Chondrocyte (in vitro differentiated cells): Measurements from ENCODE around the gene KIF16B. TPM values are rescaled to one million over a fixed set of nuclear protein-coding genes. Genes with fewer than 3 reads are reported as not detected.

Source experiments
- DNase-seq: peaks from one replicate; pipeline ENCODE4 v3.0.0; 2021; ENCODE audit warnings: mixed read lengths, low spot score
- H3K27ac Mint-ChIP-seq: one replicate; pipeline ENCODE4 v1.8.0; 2021; ENCODE audit warnings: mild to moderate bottlenecking, moderate library complexity, mixed read lengths; ENCODE audit not compliant: unreplicated experiment
- H3K27me3 Mint-ChIP-seq: 2 replicates; pipeline ENCODE4 v1.8.0; 2021; ENCODE audit warnings: low read depth, mixed read lengths
- H3K36me3 Mint-ChIP-seq: 2 replicates; pipeline ENCODE4 v1.8.0; 2021; ENCODE audit warnings: low read depth, mixed read lengths
- H3K4me1 Mint-ChIP-seq: 2 replicates; pipeline ENCODE4 v1.8.0; 2021; ENCODE audit warnings: low read depth, mild to moderate bottlenecking, mixed read lengths
- H3K4me3 Mint-ChIP-seq: one replicate; pipeline ENCODE4 v1.8.0; 2021; ENCODE audit warnings: mild to moderate bottlenecking, moderate library complexity, mixed read lengths; ENCODE audit not compliant: unreplicated experiment
- H3K9me3 Mint-ChIP-seq: 2 replicates; pipeline ENCODE4 v1.8.0; 2021; ENCODE audit warnings: low read depth, mixed read lengths
- total RNA-seq: library from RNA; stranded (reverse); gene quantifications from 3 replicates; pipeline ENCODE4 v1.2.1, GENCODE V29; 2021
- TF ChIP-seq, protein P1 (sequence below): fragments of 200-600 bp; sonication (generic); IDR thresholded peaks from 2 replicates; pipeline ENCODE4 v1.5.0; 2021; ENCODE audit warnings: antibody characterized with exemption, mild to moderate bottlenecking, moderate library complexity

Gene KIF16B
- total RNA-seq, 1 donor from 2014 or later: 11.2 TPM

DNA sequence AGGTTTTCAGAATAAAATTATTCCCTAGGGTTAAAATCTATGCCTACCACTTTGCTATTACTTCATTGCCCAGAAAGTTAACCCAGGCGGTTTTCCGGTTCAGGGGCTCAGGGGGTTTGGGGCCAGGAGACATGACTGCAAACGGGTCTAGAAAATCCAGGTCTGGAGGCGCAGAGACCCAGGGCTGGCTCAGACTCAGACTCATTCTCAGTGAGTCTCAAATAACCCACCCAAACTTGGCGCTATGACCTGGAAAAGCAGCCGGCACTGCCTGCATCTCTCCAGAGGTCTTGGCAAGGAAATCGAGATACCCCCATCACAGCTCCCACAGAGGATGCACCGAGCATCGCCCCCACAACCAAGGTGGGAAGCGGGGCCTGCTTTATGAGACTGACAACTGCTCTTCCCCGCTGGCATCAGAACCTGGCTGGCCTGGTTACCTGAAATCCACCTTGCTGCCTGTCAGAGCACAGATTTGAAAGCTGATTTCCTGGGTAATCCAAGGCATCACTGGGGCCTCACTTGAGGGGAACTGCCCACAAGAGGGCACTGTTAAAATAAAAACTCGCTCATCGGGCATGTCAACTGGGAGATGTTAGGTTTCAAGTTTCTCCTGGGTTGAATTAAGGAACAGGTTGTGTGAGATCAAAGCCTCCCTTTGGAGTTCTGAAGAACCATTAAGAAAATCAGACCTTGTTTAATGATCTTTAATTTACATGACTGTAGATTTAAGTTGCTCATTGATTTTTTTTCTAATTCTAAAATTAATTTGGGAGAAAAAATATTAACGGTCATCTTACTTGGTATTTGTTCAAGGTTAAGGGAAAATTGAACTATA lies 55.1 kb downstream of the KIF16B start:
- H3K27me3 Mint-ChIP-seq: no peaks in the 10 kb centered on the region
- no peak overlapping the region for H3K4me3 Mint-ChIP-seq
- TF ChIP-seq, protein P1, sequence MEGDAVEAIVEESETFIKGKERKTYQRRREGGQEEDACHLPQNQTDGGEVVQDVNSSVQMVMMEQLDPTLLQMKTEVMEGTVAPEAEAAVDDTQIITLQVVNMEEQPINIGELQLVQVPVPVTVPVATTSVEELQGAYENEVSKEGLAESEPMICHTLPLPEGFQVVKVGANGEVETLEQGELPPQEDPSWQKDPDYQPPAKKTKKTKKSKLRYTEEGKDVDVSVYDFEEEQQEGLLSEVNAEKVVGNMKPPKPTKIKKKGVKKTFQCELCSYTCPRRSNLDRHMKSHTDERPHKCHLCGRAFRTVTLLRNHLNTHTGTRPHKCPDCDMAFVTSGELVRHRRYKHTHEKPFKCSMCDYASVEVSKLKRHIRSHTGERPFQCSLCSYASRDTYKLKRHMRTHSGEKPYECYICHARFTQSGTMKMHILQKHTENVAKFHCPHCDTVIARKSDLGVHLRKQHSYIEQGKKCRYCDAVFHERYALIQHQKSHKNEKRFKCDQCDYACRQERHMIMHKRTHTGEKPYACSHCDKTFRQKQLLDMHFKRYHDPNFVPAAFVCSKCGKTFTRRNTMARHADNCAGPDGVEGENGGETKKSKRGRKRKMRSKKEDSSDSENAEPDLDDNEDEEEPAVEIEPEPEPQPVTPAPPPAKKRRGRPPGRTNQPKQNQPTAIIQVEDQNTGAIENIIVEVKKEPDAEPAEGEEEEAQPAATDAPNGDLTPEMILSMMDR: peak; percentile 84

GRCh38 chr20:16516794-16517193 lies 56.5 kb downstream of the KIF16B start:
- no peaks in the 10 kb centered on the region for H3K9me3 Mint-ChIP-seq
- H3K27ac Mint-ChIP-seq: no peak overlapping the region
- H3K36me3 Mint-ChIP-seq: peaks cover 4% of the 10 kb centered on the region
- H3K27me3 Mint-ChIP-seq: no peaks in the 10 kb centered on the region
- H3K4me3 Mint-ChIP-seq: no peak overlapping the region
- DNase-seq: no peak
- TF ChIP-seq, protein P1: no peak
- no peaks in the 10 kb centered on the region for H3K4me1 Mint-ChIP-seq

More for the DNA sequence above, 55.1 kb downstream of the KIF16B start:
- Mint-ChIP-seq H3K4me1 (no peaks in the 10 kb centered on the region), H3K9me3 (peaks cover 3% of the 10 kb centered on the region), H3K36me3 (peaks cover 9% of the 10 kb centered on the region), H3K27ac (no peak overlapping the region)
- DNase-seq: no peak

DNA sequence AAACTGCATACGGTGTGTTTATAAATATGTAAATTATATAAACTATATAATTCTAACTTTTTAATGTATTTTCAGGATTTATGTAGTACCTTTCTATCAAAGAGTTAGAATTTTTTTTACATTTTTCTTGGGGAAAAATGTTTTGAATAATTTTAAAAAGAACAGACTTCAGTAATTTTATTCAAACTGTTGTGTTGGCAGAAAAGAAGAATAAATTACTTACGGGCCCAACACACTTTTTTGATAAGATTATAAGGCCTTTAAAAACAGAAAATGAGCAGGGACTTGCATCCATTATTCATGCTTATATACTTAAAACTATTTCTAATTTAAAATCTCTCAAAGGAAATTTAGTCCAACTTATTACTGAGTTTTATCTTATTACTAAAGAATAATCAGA lies 58.2 kb downstream of the KIF16B start:
- TF ChIP-seq, protein P1: no peak
- H3K4me3 Mint-ChIP-seq: no peak overlapping the region
- no peaks in the 10 kb centered on the region for H3K27me3 Mint-ChIP-seq
- no peaks in the 10 kb centered on the region for H3K9me3 Mint-ChIP-seq
- no peak overlapping the region for H3K27ac Mint-ChIP-seq
- DNase-seq: no peak
- H3K4me1 Mint-ChIP-seq: peaks cover under 1% of the 10 kb centered on the region
- H3K36me3 Mint-ChIP-seq: peaks cover 5% of the 10 kb centered on the region

DNA sequence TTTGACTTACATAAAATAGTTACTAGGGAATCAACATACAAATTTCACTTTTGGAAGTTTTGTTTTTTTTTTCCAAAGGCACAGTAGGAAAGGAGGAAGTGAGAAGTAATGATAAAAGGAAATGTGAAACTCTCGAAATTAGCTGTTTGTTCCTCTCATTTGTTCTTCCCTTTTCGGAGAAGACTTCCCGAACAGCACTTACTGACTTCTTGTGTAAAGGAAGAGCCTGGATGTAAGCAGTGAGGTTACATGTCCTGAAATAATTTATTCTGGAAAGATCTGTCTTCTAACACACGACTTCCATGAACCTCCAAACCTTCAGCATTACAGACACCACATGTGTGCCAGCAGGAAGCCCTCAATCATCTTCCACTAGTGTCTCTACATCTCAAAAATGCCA lies 59.1 kb downstream of the KIF16B start:
- H3K4me3 Mint-ChIP-seq: no peak overlapping the region
- no peaks in the 10 kb centered on the region for H3K9me3 Mint-ChIP-seq
- H3K27me3 Mint-ChIP-seq: no peaks in the 10 kb centered on the region
- TF ChIP-seq, protein P1: no peak
- peaks cover 5% of the 10 kb centered on the region for H3K36me3 Mint-ChIP-seq
- H3K27ac Mint-ChIP-seq: no peak overlapping the region
- H3K4me1 Mint-ChIP-seq: peaks cover 7% of the 10 kb centered on the region
- DNase-seq: no peak

DNA sequence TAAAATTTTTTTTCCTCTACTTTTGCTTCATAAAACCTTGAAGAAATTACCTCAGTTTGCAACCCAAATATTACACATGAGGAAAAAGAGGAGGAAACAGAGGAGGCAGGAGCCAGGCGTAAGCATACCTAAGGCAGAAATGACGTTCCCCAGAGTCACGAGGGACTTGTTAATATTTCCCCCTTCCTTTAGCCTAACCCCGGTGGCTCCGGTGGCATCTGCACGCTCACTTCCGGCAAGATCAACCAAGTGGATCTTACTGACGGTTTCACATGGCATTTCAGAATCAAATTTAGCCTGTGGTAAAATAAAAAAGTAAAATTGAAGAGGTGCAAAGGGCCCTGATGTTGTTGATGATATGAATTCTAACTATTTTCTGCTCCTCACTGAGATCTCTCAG lies 67.4 kb downstream of the KIF16B start:
- no peak for DNase-seq
- Mint-ChIP-seq H3K36me3 (peaks cover 29% of the 10 kb centered on the region), H3K4me3 (no peak overlapping the region), H3K4me1 (peaks cover 10% of the 10 kb centered on the region), H3K27me3 (no peaks in the 10 kb centered on the region), H3K9me3 (no peaks in the 10 kb centered on the region), H3K27ac (no peak overlapping the region)
- TF ChIP-seq, protein P1: no peak
